GM18517 (cell line): ENCODE data around the gene MARK1.

Experiments used
- ATAC-seq: cut with Tn5 transposase; IDR thresholded peaks from one replicate; pipeline ENCODE4 v1.9.1; 2021; ENCODE audit warnings: mild to moderate bottlenecking, moderate library complexity; ENCODE audit not compliant: unreplicated experiment

MARK1 gene

GRCh38 chr1:220708936-220709801 is 181.2 kb downstream of the MARK1 start:
- peak; percentile 43 for ATAC-seq

- no peak for ATAC-seq
Measured at GRCh38 chr1:220710333-220710732, 182.4 kb downstream of the MARK1 start.

- peak; percentile 89 for ATAC-seq
Measured at GRCh38 chr1:220711056-220711809, 183.3 kb downstream of the MARK1 start.
